ENCODE measurements around the gene SSBP3.

DNA sequence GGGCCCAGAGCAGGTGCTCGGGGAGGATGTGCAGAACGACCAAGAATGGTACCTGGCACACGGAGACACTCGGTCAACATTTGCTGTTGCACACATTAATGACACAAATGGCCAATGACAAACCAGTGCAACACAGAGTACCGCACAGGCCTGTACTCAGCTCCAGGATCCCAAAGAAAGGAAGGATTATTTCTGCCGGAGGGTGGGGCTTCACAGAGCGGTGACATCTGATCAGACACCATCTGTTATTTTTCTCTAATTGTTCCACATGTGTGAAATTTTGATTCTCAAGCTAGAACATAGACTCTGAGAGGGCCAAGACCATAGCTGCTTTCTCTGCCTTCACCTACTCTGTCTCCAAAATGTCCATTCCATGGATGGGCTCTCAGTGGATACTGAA, 105.8 kb downstream of the SSBP3 start:
- TF ChIP-seq, protein P1, sequence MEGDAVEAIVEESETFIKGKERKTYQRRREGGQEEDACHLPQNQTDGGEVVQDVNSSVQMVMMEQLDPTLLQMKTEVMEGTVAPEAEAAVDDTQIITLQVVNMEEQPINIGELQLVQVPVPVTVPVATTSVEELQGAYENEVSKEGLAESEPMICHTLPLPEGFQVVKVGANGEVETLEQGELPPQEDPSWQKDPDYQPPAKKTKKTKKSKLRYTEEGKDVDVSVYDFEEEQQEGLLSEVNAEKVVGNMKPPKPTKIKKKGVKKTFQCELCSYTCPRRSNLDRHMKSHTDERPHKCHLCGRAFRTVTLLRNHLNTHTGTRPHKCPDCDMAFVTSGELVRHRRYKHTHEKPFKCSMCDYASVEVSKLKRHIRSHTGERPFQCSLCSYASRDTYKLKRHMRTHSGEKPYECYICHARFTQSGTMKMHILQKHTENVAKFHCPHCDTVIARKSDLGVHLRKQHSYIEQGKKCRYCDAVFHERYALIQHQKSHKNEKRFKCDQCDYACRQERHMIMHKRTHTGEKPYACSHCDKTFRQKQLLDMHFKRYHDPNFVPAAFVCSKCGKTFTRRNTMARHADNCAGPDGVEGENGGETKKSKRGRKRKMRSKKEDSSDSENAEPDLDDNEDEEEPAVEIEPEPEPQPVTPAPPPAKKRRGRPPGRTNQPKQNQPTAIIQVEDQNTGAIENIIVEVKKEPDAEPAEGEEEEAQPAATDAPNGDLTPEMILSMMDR (IDR thresholded peaks at IDR 0.05): no peak
- no peak for TF ChIP-seq POLR2A (IDR thresholded peaks at IDR 0.05)
